ENCODE data around the gene TMEM250.

DNA sequence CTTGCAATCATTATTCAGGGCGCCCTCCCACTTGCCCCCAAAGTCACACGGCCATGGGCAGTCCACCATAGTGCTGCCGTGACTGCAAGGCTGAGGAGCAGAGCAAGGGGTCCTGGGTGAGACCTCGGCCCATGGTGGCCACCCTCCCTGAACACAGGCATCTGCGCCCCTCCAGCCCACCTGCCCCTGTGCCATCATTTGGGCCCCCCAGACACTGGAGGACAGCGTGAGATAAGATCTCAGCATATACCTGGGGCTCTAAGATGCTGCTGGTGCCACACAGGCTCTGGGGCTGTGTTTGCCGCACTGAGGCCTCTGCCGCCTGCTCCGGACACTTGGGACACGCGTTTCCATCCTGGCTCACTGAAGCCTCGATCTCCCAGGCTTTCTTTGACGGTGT, 3.5 kb downstream of the TMEM250 start:
- TF ChIP-seq, protein P1, sequence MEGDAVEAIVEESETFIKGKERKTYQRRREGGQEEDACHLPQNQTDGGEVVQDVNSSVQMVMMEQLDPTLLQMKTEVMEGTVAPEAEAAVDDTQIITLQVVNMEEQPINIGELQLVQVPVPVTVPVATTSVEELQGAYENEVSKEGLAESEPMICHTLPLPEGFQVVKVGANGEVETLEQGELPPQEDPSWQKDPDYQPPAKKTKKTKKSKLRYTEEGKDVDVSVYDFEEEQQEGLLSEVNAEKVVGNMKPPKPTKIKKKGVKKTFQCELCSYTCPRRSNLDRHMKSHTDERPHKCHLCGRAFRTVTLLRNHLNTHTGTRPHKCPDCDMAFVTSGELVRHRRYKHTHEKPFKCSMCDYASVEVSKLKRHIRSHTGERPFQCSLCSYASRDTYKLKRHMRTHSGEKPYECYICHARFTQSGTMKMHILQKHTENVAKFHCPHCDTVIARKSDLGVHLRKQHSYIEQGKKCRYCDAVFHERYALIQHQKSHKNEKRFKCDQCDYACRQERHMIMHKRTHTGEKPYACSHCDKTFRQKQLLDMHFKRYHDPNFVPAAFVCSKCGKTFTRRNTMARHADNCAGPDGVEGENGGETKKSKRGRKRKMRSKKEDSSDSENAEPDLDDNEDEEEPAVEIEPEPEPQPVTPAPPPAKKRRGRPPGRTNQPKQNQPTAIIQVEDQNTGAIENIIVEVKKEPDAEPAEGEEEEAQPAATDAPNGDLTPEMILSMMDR (conservative IDR thresholded peaks at IDR 0.05), result no peak
- TF ChIP-seq ZFX (IDR thresholded peaks at IDR 0.05), result no peak
